GM10266 (cell line): Measurements from ENCODE around the gene RECQL5.

Experiments
- DNase-seq: peaks from one replicate; pipeline ENCODE4 v3.0.0; 2012; ENCODE audit errors: extremely low spot score
- CTCF ChIP-seq: IDR thresholded peaks from 2 replicates; pipeline ENCODE4 v1.5.1; 2012; ENCODE audit warnings: mild to moderate bottlenecking, low read depth; ENCODE audit not compliant: control insufficient read depth, insufficient read depth; ENCODE audit errors: missing control alignments

RECQL5 gene

GRCh38 chr17:75592348-75593020 is 74.5 kb downstream of the RECQL5 start:
- no peak for DNase-seq
- TF ChIP-seq CTCF = no peak

- no peak for TF ChIP-seq CTCF
- DNase-seq = no peak
Observed at GRCh38 chr17:75591722-75592302, 75.1 kb downstream of the RECQL5 start.

- no peak for DNase-seq
- TF ChIP-seq CTCF = no peak
Observed at GRCh38 chr17:75590849-75591721, 75.9 kb downstream of the RECQL5 start.

- no peak for DNase-seq
- TF ChIP-seq CTCF = no peak
Observed at GRCh38 chr17:75590314-75590761, 76.6 kb downstream of the RECQL5 start.

- DNase-seq = no peak
Observed at GRCh38 chr17:75589919-75590303, 77.0 kb downstream of the RECQL5 start.

More at GRCh38 chr17:75589919-75590303, 77.0 kb downstream of the RECQL5 start:
- TF ChIP-seq CTCF = no peak
